ENCODE data around the gene FOXJ1. TPM values are rescaled to one million over a fixed set of nuclear protein-coding genes. Genes with fewer than 3 reads are reported as not detected.

FOXJ1 gene
- total RNA-seq, 1 donor from 2014 or later = under 0.01 TPM

Small RNAs within 50 kb of the gene (small RNA-seq; reads per million reads assigned to genes)
- gene MIR6868 = 0.86 reads per million, percentile 75 among the genes with 10 or more reads in this experiment

Other genes starting within 250 kb of the FOXJ1 start
- gene TRIM65, start 244.3 kb downstream of the FOXJ1 start, total RNA-seq = 20.4 TPM
- 32.9 TPM for gene MRPL38, start 236.4 kb downstream of the FOXJ1 start, total RNA-seq
- 6.3 TPM for gene FBF1, start 200.2 kb downstream of the FOXJ1 start, total RNA-seq
- 32.4 TPM for gene ACOX1, start 162.1 kb downstream of the FOXJ1 start, total RNA-seq
- gene TEN1, start 162.0 kb downstream of the FOXJ1 start, total RNA-seq = 3.1 TPM
- 1.6 TPM for gene CDK3, start 140.4 kb downstream of the FOXJ1 start, total RNA-seq
- gene EVPL, start 113.9 kb downstream of the FOXJ1 start, total RNA-seq = under 0.01 TPM
- 41.8 TPM for gene SRP68, start 68.7 kb downstream of the FOXJ1 start, total RNA-seq
- not detected for gene GALR2, start 66.5 kb downstream of the FOXJ1 start, total RNA-seq
- not detected for gene ZACN, start 62.1 kb downstream of the FOXJ1 start, total RNA-seq
- 54.8 TPM for gene EXOC7, start 37.5 kb downstream of the FOXJ1 start, total RNA-seq
- 6.8 TPM for gene RNF157, start 99.2 kb upstream of the FOXJ1 start, total RNA-seq
- gene UBALD2, start 124.1 kb upstream of the FOXJ1 start, total RNA-seq = 2.6 TPM
- 2.1 TPM for gene QRICH2, start 167.0 kb upstream of the FOXJ1 start, total RNA-seq
- gene PRPSAP1, start 212.7 kb upstream of the FOXJ1 start, total RNA-seq = 24.0 TPM
- 2.1 TPM for gene SPHK1, start 243.4 kb upstream of the FOXJ1 start, total RNA-seq